Measurements from ENCODE around the gene PLEKHH3.

DNA sequence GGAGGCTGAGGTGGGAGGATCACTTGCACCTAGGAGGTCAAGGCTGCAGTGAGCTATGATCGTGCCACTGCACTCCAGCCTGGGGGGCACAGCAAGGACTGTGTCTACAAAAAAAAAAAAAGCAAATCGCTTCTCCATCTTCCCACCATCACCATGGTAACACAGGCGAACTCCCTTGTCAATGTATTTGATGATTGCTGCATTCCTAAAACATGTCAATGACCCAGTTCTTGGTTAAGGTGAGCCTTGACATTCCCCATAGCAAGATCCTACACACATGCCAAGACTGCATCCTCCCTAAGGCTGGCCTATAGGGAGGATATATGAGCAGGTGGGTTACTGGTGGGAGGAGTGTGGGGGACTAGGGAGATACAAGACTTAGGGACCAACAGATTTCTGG, 17.7 kb upstream of the PLEKHH3 start:
- no peak for TF ChIP-seq POLR2A (IDR thresholded peaks at IDR 0.05)
- TF ChIP-seq, protein P1, sequence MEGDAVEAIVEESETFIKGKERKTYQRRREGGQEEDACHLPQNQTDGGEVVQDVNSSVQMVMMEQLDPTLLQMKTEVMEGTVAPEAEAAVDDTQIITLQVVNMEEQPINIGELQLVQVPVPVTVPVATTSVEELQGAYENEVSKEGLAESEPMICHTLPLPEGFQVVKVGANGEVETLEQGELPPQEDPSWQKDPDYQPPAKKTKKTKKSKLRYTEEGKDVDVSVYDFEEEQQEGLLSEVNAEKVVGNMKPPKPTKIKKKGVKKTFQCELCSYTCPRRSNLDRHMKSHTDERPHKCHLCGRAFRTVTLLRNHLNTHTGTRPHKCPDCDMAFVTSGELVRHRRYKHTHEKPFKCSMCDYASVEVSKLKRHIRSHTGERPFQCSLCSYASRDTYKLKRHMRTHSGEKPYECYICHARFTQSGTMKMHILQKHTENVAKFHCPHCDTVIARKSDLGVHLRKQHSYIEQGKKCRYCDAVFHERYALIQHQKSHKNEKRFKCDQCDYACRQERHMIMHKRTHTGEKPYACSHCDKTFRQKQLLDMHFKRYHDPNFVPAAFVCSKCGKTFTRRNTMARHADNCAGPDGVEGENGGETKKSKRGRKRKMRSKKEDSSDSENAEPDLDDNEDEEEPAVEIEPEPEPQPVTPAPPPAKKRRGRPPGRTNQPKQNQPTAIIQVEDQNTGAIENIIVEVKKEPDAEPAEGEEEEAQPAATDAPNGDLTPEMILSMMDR (IDR thresholded peaks at IDR 0.05), result no peak

Measured in body of pancreas (tissue), 4 donors.